SK-N-SH treated with all-trans-retinoic acid at 6 μM for 48 hours (cell line): ENCODE data around the gene CRYGB.

Experiments used
- ISL1 ChIP-seq: fragments of 250-450 bp; sonication (Bioruptor Pico); IDR thresholded peaks from 2 replicates; pipeline ENCODE4 v2.1.2; 2022; ENCODE audit warnings: mild to moderate bottlenecking, moderate library complexity
- TOX ChIP-seq: fragments of 250-450 bp; sonication (Bioruptor Pico); IDR thresholded peaks from 2 replicates; pipeline ENCODE4 v1.8.0; 2021; ENCODE audit warnings: mild to moderate bottlenecking, moderate library complexity, borderline replicate concordance
- TF ChIP-seq, protein P1 (sequence below): fragments of 250-450 bp; sonication (Bioruptor Pico); IDR thresholded peaks from 2 replicates; pipeline ENCODE4 v1.8.0; 2020; ENCODE audit warnings: mild to moderate bottlenecking, moderate library complexity, borderline replicate concordance

DNA sequence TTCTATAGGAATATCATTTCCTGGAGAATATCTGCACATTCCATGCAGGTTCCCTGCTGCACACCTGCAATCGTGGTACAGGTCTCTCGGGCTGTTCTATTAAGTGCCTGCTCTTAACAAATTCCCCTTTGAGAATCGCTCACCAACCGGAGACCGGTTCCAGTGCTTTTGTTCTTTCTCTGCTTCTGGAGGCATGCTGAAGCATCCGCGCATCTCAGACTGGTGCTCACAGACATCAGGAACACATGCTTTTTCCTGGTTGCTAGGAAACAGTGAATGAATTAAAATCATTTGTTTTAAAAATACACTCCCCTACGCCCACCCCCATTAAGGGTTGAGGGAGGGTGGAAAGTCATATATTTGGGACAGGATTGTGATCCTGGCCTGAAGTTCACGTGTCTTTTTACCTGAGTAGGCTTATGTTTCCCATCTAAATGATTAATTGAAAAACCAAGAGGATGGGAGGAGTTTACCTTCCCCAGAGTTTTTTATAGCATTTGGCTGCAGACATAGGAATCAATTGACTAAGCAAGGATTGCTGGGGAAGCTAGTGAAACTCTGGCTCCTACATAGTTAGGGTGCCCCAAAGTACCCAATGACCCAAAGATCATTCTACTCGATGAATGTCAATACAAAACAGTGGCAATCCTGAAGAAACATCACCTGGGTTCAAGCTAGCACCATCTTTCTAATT lies 44.0 kb upstream of the CRYGB start, which contains the start of gene C2orf80:
- TF ChIP-seq TOX (CRISPR knock-in tag): no peak
- no peak for TF ChIP-seq ISL1 (CRISPR knock-in tag)
- TF ChIP-seq, protein P1, sequence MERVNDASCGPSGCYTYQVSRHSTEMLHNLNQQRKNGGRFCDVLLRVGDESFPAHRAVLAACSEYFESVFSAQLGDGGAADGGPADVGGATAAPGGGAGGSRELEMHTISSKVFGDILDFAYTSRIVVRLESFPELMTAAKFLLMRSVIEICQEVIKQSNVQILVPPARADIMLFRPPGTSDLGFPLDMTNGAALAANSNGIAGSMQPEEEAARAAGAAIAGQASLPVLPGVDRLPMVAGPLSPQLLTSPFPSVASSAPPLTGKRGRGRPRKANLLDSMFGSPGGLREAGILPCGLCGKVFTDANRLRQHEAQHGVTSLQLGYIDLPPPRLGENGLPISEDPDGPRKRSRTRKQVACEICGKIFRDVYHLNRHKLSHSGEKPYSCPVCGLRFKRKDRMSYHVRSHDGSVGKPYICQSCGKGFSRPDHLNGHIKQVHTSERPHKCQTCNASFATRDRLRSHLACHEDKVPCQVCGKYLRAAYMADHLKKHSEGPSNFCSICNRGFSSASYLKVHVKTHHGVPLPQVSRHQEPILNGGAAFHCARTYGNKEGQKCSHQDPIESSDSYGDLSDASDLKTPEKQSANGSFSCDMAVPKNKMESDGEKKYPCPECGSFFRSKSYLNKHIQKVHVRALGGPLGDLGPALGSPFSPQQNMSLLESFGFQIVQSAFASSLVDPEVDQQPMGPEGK: no peak
